Measurements from ENCODE around the gene SSBP3. TPM values are rescaled to one million over a fixed set of nuclear protein-coding genes. Genes with fewer than 3 reads are reported as not detected.

The SSBP3 gene
- total RNA-seq, 1 experiment from 2014 or later = 37.5 TPM

GRCh38 chr1:54392401-54392800, 13.8 kb downstream of the SSBP3 start:
- intact Hi-C loops (cut with micrococcal nuclease) = no loop called here
- ChIA-PET RAD21 (ENCODE audit: low non-redundant PET in 1 of 2, low total read pairs in 2 of 2, uncharacterized antibody in 2 of 2, unreplicated experiment in 2 of 2) (no interaction called here), POLR2A (no interaction called here), CTCF (no interaction called here)
- Histone ChIP-seq H3K9me3 (ENCODE audit: control insufficient read depth in 1 of 2, insufficient read depth in 1 of 2, low read depth in 1 of 2, low read length in 2 of 2) (no peaks in the 10 kb centered on the region), H3K9ac (ENCODE audit: low read length) (no peak overlapping the region), H3K9me2 (ENCODE audit: insufficient read depth) (no peaks in the 10 kb centered on the region), H4K20me1 (ENCODE audit: insufficient read depth) (no peaks in the 10 kb centered on the region), H3K36me3 (ENCODE audit: control insufficient read depth in 1 of 2, insufficient read depth in 2 of 2, low read length in 2 of 2) (peaks cover 0 to 7% of the 10 kb centered on the region in 2 experiments; a peak in 2 of 4 replicates), H3K4me2 (ENCODE audit: low read length) (no peak overlapping the region), H3K79me2 (ENCODE audit: insufficient read depth, low read length) (peaks cover 3% of the 10 kb centered on the region; the same call in 1 of the 2 replicates), H3K4me1 (ENCODE audit: control insufficient read depth in 1 of 2, insufficient read depth in 2 of 2, low read length in 2 of 2) (no peaks in the 10 kb centered on the region), H3K27me3 (ENCODE audit: insufficient read depth, low read length) (no peaks in the 10 kb centered on the region), H3K4me3 (replicated peaks in 1 of 2; ENCODE audit: low read depth in 1 of 2, low read length in 2 of 2) (no peak overlapping the region), H2AFZ (ENCODE audit: low read depth, low read length, poor library complexity, severe bottlenecking) (no peak overlapping the region), H3K27ac (ENCODE audit: low read depth, low read length) (no peak overlapping the region)
- ATAC-seq (no peak), DNase-seq (ENCODE audit: low read depth, low spot score) (no peak)
- TF ChIP-seq SRF (IDR thresholded peaks at IDR 0.05; ENCODE audit: low read depth) (no peak), MAX (IDR thresholded peaks at IDR 0.05) (no peak), POLR2AphosphoS5 (IDR thresholded peaks at IDR 0.05; ENCODE audit: low read depth, low read length) (no peak), ELF1 (IDR thresholded peaks at IDR 0.05; ENCODE audit: borderline replicate concordance, low read depth) (no peak), RAD21 (IDR thresholded peaks at IDR 0.05; ENCODE audit: low read depth) (no peak), POLR2A (IDR thresholded peaks at IDR 0.05; ENCODE audit: borderline replicate concordance, extremely low read depth, insufficient read depth, insufficient read length) (no peak), CEBPB (IDR thresholded peaks at IDR 0.05; ENCODE audit: low read depth) (no peak), REST (IDR thresholded peaks at IDR 0.05; ENCODE audit: low read depth) (no peak), SIN3A (IDR thresholded peaks at IDR 0.05; ENCODE audit: low read depth) (no peak)
- BruUV-seq (replicated peaks) = no TSS peak
